IPS DF 6.9 (cell line): ENCODE results near the gene LRRFIP1.
"Not testable (repeated sequence)": the region's sequence is repeated elsewhere in the genome, so short reads cannot be mapped to it uniquely, and the experiment has no call there.

Experiments used
- DNase-seq: peaks from one replicate; pipeline ENCODE4 v3.0.0-alpha.2; 2013; ENCODE audit warnings: low read depth, low spot score
- H3K27ac ChIP-seq: one replicate; pipeline ENCODE4 v1.5.1; 2013; ENCODE audit warnings: low read length, control low read depth
- H3K27me3 ChIP-seq: 2 replicates; pipeline ENCODE4 v1.6.1; 2013; ENCODE audit warnings: mild to moderate bottlenecking, low read length; ENCODE audit not compliant: control insufficient read depth, insufficient read depth
- H3K36me3 ChIP-seq: 2 replicates; pipeline ENCODE4 v1.6.1; 2013; ENCODE audit warnings: low read length; ENCODE audit not compliant: control insufficient read depth, insufficient read depth
- H3K4me1 ChIP-seq: 2 replicates; pipeline ENCODE4 v1.6.1; 2013; ENCODE audit warnings: low read length; ENCODE audit not compliant: control insufficient read depth, insufficient read depth
- H3K4me3 ChIP-seq: 2 replicates; pipeline ENCODE4 v1.5.1; 2013; ENCODE audit warnings: mild to moderate bottlenecking, low read length
- H3K9me3 ChIP-seq: 2 replicates; pipeline ENCODE4 v1.6.1; 2013; ENCODE audit warnings: low read length, inconsistent platforms; ENCODE audit not compliant: control insufficient read depth, insufficient read depth
- WGBS: extraction: QIAGEN DNeasy Blood & Tissue Kit; methylation state at CpG from one replicate; pipeline ENCODE4 v1.1.7; 2013; ENCODE audit warnings: mixed read lengths, missing lambda C conversion rate; ENCODE audit not compliant: insufficient read length, insufficient coverage; 5-methylcytosine and 5-hydroxymethylcytosine counted together

LRRFIP1 gene

GRCh38 chr2:237599465-237600110, 27.8 kb upstream of the LRRFIP1 start:
- H3K9me3 ChIP-seq: no peaks in the 10 kb centered on the region
- no peak overlapping the region for H3K4me3 ChIP-seq
- H3K27me3 ChIP-seq: no peaks in the 10 kb centered on the region
- H3K4me1 ChIP-seq: peaks cover 14% of the 10 kb centered on the region
- no peaks in the 10 kb centered on the region for H3K36me3 ChIP-seq
- DNase-seq: no peak
- H3K27ac ChIP-seq: no peak overlapping the region
- no CpG with 5 or more reads among the region's 9 CpGs for WGBS

GRCh38 chr2:237600205-237600846, 27.1 kb upstream of the LRRFIP1 start:
- WGBS: no CpG with 5 or more reads among the region's 16 CpGs
- no peak overlapping the region for H3K4me3 ChIP-seq
- no peak for DNase-seq

GRCh38 chr2:237601453-237602116, 25.8 kb upstream of the LRRFIP1 start:
- H3K27me3 ChIP-seq: no peaks in the 10 kb centered on the region
- WGBS: no CpG with 5 or more reads among the region's 14 CpGs
- DNase-seq: no peak
- H3K27ac ChIP-seq: no peak overlapping the region
- no peak overlapping the region for H3K4me3 ChIP-seq
- no peaks in the 10 kb centered on the region for H3K36me3 ChIP-seq
- peaks cover 11% of the 10 kb centered on the region; the same call in 1 of the 2 replicates for H3K4me1 ChIP-seq
- no peaks in the 10 kb centered on the region for H3K9me3 ChIP-seq

More at GRCh38 chr2:237600205-237600846, 27.1 kb upstream of the LRRFIP1 start:
- H3K9me3 ChIP-seq: no peaks in the 10 kb centered on the region
- no peaks in the 10 kb centered on the region for H3K36me3 ChIP-seq
- H3K27ac ChIP-seq: no peak overlapping the region
- H3K27me3 ChIP-seq: no peaks in the 10 kb centered on the region
- peaks cover 12% of the 10 kb centered on the region for H3K4me1 ChIP-seq

- no peak for DNase-seq
- Histone ChIP-seq H3K36me3 (no peaks in the 10 kb centered on the region), H3K4me1 (peaks cover 11% of the 10 kb centered on the region; the same call in 1 of the 2 replicates), H3K27me3 (no peaks in the 10 kb centered on the region), H3K27ac (no peak overlapping the region), H3K4me3 (no peak overlapping the region), H3K9me3 (no peaks in the 10 kb centered on the region)
- no CpG with 5 or more reads among the region's 7 CpGs for WGBS
Measured at GRCh38 chr2:237602409-237602808, 25.0 kb upstream of the LRRFIP1 start.

- Histone ChIP-seq H3K27ac (no peak overlapping the region), H3K4me3 (no peak overlapping the region), H3K9me3 (no peaks in the 10 kb centered on the region), H3K27me3 (no peaks in the 10 kb centered on the region), H3K4me1 (peaks cover 8% of the 10 kb centered on the region; the same call in 1 of the 2 replicates), H3K36me3 (no peaks in the 10 kb centered on the region)
- no peak for DNase-seq
- WGBS: no CpG with 5 or more reads among the region's 13 CpGs
Measured at GRCh38 chr2:237603049-237603717, 24.2 kb upstream of the LRRFIP1 start.

GRCh38 chr2:237603718-237604362, 23.5 kb upstream of the LRRFIP1 start:
- Histone ChIP-seq H3K9me3 (no peaks in the 10 kb centered on the region), H3K4me3 (no peak overlapping the region), H3K4me1 (peaks cover 8% of the 10 kb centered on the region; the same call in 1 of the 2 replicates), H3K27ac (no peak overlapping the region), H3K36me3 (no peaks in the 10 kb centered on the region), H3K27me3 (no peaks in the 10 kb centered on the region)
- DNase-seq: no peak
- WGBS: no CpG with 5 or more reads among the region's 15 CpGs

GRCh38 chr2:237604391-237604790, 23.0 kb upstream of the LRRFIP1 start:
- H3K4me3 ChIP-seq: no peak overlapping the region
- WGBS: no CpG with 5 or more reads among the region's 11 CpGs
- no peaks in the 10 kb centered on the region for H3K9me3 ChIP-seq
- no peak for DNase-seq
- H3K27me3 ChIP-seq: no peaks in the 10 kb centered on the region
- peaks cover 8% of the 10 kb centered on the region; the same call in 1 of the 2 replicates for H3K4me1 ChIP-seq
- no peaks in the 10 kb centered on the region for H3K36me3 ChIP-seq
- H3K27ac ChIP-seq: no peak overlapping the region

- Histone ChIP-seq H3K4me1 (peaks cover 8% of the 10 kb centered on the region; the same call in 1 of the 2 replicates), H3K27me3 (no peaks in the 10 kb centered on the region), H3K9me3 (no peaks in the 10 kb centered on the region), H3K4me3 (no peak overlapping the region), H3K27ac (no peak overlapping the region), H3K36me3 (no peaks in the 10 kb centered on the region)
- no peak for DNase-seq
- no CpG with 5 or more reads among the region's 9 CpGs for WGBS
Measured at GRCh38 chr2:237604960-237605359, 22.4 kb upstream of the LRRFIP1 start.

GRCh38 chr2:237606522-237606921, 20.9 kb upstream of the LRRFIP1 start:
- not testable (repeated sequence) for H3K27me3 ChIP-seq, H3K4me3 ChIP-seq, DNase-seq, H3K9me3 ChIP-seq, H3K36me3 ChIP-seq, H3K4me1 ChIP-seq, H3K27ac ChIP-seq
- no CpG with 5 or more reads among the region's 4 CpGs for WGBS
